ENCODE data around the gene CAMK1D. TPM values are rescaled to one million over a fixed set of nuclear protein-coding genes. Genes with fewer than 3 reads are reported as not detected.

The CAMK1D gene
- polyA plus RNA-seq, 1 donor (not counting 4 experiments of a cell fraction or from before 2014, with no cell fraction given), result 0.76 TPM

DNA sequence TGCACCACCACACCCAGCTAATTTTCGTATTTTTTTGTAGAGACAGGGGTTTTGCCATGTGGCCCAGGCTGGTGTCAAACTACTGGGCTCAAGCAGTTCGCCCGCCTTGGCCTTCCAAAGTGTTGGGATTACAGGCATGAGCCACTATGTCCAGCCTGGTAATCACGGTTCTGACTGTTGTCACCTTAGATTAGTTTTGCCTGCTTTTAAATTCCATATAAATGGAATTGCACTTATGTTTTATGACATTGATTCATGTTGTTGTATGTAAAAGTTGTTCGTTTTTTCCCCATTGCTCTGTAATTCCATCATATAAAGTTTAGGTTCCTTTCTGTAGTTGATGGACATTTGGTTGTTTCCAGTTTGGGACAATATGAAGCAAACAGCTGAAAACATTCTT is 106.0 kb downstream of the CAMK1D start:
- FAIRE-seq, result no peak
- Histone ChIP-seq H3K4me1 (ENCODE audit: control insufficient read depth, extremely low read depth, insufficient read depth, low read length) (no peaks in the 10 kb centered on the region), H3K4me3 (ENCODE audit: control insufficient read depth in 2 of 3, extremely low read depth in 1 of 3, insufficient read depth in 2 of 3, low read depth in 1 of 3, low read length in 3 of 3) (no peak overlapping the region), H3K79me2 (ENCODE audit: control insufficient read depth, insufficient read depth, low read length) (no peaks in the 10 kb centered on the region), H4K20me1 (ENCODE audit: control insufficient read depth, extremely low read depth, insufficient read depth, low read length) (no peaks in the 10 kb centered on the region), H3K27me3 (ENCODE audit: control insufficient read depth, extremely low read depth, insufficient read depth, low read length) (no peaks in the 10 kb centered on the region), H3K9me1 (ENCODE audit: control insufficient read depth, extremely low read depth, insufficient read depth, low read length) (no peaks in the 10 kb centered on the region), H3K9ac (ENCODE audit: control insufficient read depth, extremely low read depth, insufficient read depth, low read length) (no peak overlapping the region), H2AFZ (ENCODE audit: control insufficient read depth, low read length) (no peak overlapping the region), H3K27ac (ENCODE audit: control insufficient read depth, insufficient read depth, low read length) (no peak overlapping the region), H3K4me2 (ENCODE audit: control insufficient read depth, extremely low read depth, insufficient read depth, low read depth, low read length) (no peak overlapping the region), H3K9me3 (ENCODE audit: control insufficient read depth, low read depth, low read length) (no peaks in the 10 kb centered on the region), H3K36me3 (ENCODE audit: control insufficient read depth in 2 of 2, extremely low read depth in 1 of 2, insufficient read depth in 2 of 2, low read length in 2 of 2) (no peaks in the 10 kb centered on the region)
- DNase-seq (ENCODE audit: low read depth, low spot score), result no peak
- no peak for TF ChIP-seq EZH2 (IDR thresholded peaks at IDR 0.05; ENCODE audit: low read length)
- TF ChIP-seq, protein P1, sequence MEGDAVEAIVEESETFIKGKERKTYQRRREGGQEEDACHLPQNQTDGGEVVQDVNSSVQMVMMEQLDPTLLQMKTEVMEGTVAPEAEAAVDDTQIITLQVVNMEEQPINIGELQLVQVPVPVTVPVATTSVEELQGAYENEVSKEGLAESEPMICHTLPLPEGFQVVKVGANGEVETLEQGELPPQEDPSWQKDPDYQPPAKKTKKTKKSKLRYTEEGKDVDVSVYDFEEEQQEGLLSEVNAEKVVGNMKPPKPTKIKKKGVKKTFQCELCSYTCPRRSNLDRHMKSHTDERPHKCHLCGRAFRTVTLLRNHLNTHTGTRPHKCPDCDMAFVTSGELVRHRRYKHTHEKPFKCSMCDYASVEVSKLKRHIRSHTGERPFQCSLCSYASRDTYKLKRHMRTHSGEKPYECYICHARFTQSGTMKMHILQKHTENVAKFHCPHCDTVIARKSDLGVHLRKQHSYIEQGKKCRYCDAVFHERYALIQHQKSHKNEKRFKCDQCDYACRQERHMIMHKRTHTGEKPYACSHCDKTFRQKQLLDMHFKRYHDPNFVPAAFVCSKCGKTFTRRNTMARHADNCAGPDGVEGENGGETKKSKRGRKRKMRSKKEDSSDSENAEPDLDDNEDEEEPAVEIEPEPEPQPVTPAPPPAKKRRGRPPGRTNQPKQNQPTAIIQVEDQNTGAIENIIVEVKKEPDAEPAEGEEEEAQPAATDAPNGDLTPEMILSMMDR (optimal IDR thresholded peaks at IDR 0.05 in 1 of 3, IDR thresholded peaks at IDR 0.05 in 1 of 3, conservative IDR thresholded peaks at IDR 0.05 in 1 of 3; ENCODE audit: extremely low read depth in 1 of 3, insufficient read depth in 2 of 3, low read length in 3 of 3), result no peak
- dilution Hi-C loops (cut with MboI; ENCODE audit: extremely low pct_ligation_motif_present, low sequenced_read_pairs), result loop anchor here (25.0 kb wide), 1 partner anchor 207 kb away; no protein-coding TSS in a partner anchor

DNA sequence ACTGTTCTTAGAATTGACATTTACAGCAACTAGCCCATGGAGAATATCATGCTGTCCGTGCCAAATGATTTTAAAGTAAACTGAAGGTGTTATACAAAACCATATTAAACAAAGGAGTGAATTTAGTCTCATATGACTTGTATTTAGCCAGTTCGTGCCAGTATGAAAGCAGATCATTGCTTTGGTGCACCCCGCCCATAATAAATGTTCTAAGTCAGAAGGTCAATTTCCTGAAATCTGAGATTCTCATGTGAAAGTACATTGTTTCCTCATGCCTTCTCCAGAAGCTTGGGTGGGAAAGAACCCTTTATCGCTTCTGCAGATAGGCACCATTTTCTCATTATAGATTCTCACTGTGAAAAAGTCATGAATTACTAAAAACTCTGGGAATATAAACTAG is 106.4 kb downstream of the CAMK1D start:
- Histone ChIP-seq H2AFZ (ENCODE audit: control insufficient read depth, low read length) (no peak overlapping the region), H3K4me2 (ENCODE audit: control insufficient read depth, extremely low read depth, insufficient read depth, low read depth, low read length) (no peak overlapping the region), H3K9me1 (ENCODE audit: control insufficient read depth, extremely low read depth, insufficient read depth, low read length) (no peaks in the 10 kb centered on the region), H3K79me2 (ENCODE audit: control insufficient read depth, insufficient read depth, low read length) (no peaks in the 10 kb centered on the region), H3K36me3 (ENCODE audit: control insufficient read depth in 2 of 2, extremely low read depth in 1 of 2, insufficient read depth in 2 of 2, low read length in 2 of 2) (no peaks in the 10 kb centered on the region), H3K4me3 (ENCODE audit: control insufficient read depth in 2 of 3, extremely low read depth in 1 of 3, insufficient read depth in 2 of 3, low read depth in 1 of 3, low read length in 3 of 3) (no peak overlapping the region), H3K9ac (ENCODE audit: control insufficient read depth, extremely low read depth, insufficient read depth, low read length) (no peak overlapping the region), H3K27ac (ENCODE audit: control insufficient read depth, insufficient read depth, low read length) (no peak overlapping the region), H3K4me1 (ENCODE audit: control insufficient read depth, extremely low read depth, insufficient read depth, low read length) (no peaks in the 10 kb centered on the region), H3K9me3 (ENCODE audit: control insufficient read depth, low read depth, low read length) (no peaks in the 10 kb centered on the region), H4K20me1 (ENCODE audit: control insufficient read depth, extremely low read depth, insufficient read depth, low read length) (no peaks in the 10 kb centered on the region), H3K27me3 (ENCODE audit: control insufficient read depth, extremely low read depth, insufficient read depth, low read length) (no peaks in the 10 kb centered on the region)
- dilution Hi-C loops (cut with MboI; ENCODE audit: extremely low pct_ligation_motif_present, low sequenced_read_pairs), result loop anchor here (25.0 kb wide), 1 partner anchor 207 kb away; no protein-coding TSS in a partner anchor
- DNase-seq (ENCODE audit: low read depth, low spot score) (no peak), FAIRE-seq (no peak)
- TF ChIP-seq, protein P1 (optimal IDR thresholded peaks at IDR 0.05 in 1 of 3, IDR thresholded peaks at IDR 0.05 in 1 of 3, conservative IDR thresholded peaks at IDR 0.05 in 1 of 3; ENCODE audit: extremely low read depth in 1 of 3, insufficient read depth in 2 of 3, low read length in 3 of 3), result no peak
- TF ChIP-seq EZH2 (IDR thresholded peaks at IDR 0.05; ENCODE audit: low read length), result no peak

Data from keratinocyte (primary cell).